Neural cell (in vitro differentiated cells): ENCODE data around the gene LYPD6B. TPM values are rescaled to one million over a fixed set of nuclear protein-coding genes. Genes with fewer than 3 reads are reported as not detected.

Experiments
- H2AFZ ChIP-seq: fragments of 200-600, 300-800 bp; sonication (generic), shearing (Covaris generic); 2 replicates; pipeline ENCODE4 v1.6.0; 2014; ENCODE audit warnings: low read depth, mild to moderate bottlenecking, antibody characterized with exemption, low read length, moderate library complexity
- H3F3A ChIP-seq: fragments of 200-600 bp; shearing (Covaris generic); 2 replicates; pipeline ENCODE4 v1.6.1; 2016; ENCODE audit warnings: mild to moderate bottlenecking, moderate library complexity, mixed read lengths, antibody characterized with exemption, low read length; ENCODE audit not compliant: insufficient read depth, poor library complexity, severe bottlenecking
- H3K27ac ChIP-seq: fragments of 200-600, 300-800 bp; sonication (generic), shearing (Covaris generic); 2 replicates; pipeline ENCODE4 v1.5.1; 2014; ENCODE audit warnings: mild to moderate bottlenecking, low read length, moderate library complexity
- H3K27me3 ChIP-seq: fragments of 300-800, 200-600 bp; sonication (generic), shearing (Covaris generic); 2 replicates; pipeline ENCODE4 v1.6.0; 2014; ENCODE audit warnings: mild to moderate bottlenecking, low read depth, low read length, moderate library complexity; ENCODE audit not compliant: insufficient read depth
- H3K36me3 ChIP-seq: fragments of 300-800, 200-600 bp; sonication (generic), shearing (Covaris generic); 2 replicates; pipeline ENCODE4 v1.5.1; 2014; ENCODE audit warnings: mild to moderate bottlenecking, antibody characterized with exemption, low read length, moderate library complexity; ENCODE audit not compliant: insufficient read depth
- H3K4me2 ChIP-seq: fragments of 300-800, 200-600 bp; sonication (generic), shearing (Covaris generic); 2 replicates; pipeline ENCODE4 v1.6.0; 2014; ENCODE audit warnings: mild to moderate bottlenecking, low read length
- H3K4me3 ChIP-seq: fragments of 300-800, 200-600 bp; sonication (generic), shearing (Covaris generic); 2 replicates; pipeline ENCODE4 v1.5.1; 2014; ENCODE audit warnings: mild to moderate bottlenecking, low read length, moderate library complexity
- H3K79me2 ChIP-seq: fragments of 200-600 bp; shearing (Covaris generic); replicated peaks from 2 replicates; pipeline ENCODE4 v1.6.0; 2014; ENCODE audit warnings: mild to moderate bottlenecking, low read length, moderate library complexity; ENCODE audit not compliant: insufficient read depth
- H3K9ac ChIP-seq: fragments of 300-800, 200-600 bp; sonication (generic), shearing (Covaris generic); 2 replicates; pipeline ENCODE4 v1.6.1; 2016; ENCODE audit warnings: mild to moderate bottlenecking, low read length, mixed read lengths
- H3K9me2 ChIP-seq: fragments of 200-600 bp; shearing (Covaris generic); 2 replicates; pipeline ENCODE4 v1.6.1; 2016; ENCODE audit warnings: mild to moderate bottlenecking, low read length, mixed read lengths; ENCODE audit not compliant: insufficient read depth
- H3K9me3 ChIP-seq: fragments of 200-600, 300-800 bp; sonication (generic), shearing (Covaris generic); 2 replicates; pipeline ENCODE4 v1.6.1; 2016; ENCODE audit warnings: mild to moderate bottlenecking, mixed run types, low read length, moderate library complexity, mixed read lengths
- H4K20me1 ChIP-seq: fragments of 200-600 bp; shearing (Covaris generic); 2 replicates; pipeline ENCODE4 v1.6.1; 2016; ENCODE audit warnings: mild to moderate bottlenecking, mixed run types; ENCODE audit not compliant: insufficient read depth
- CTCF ChIP-seq: fragments of 450-650 bp; IDR thresholded peaks from 2 replicates; pipeline ENCODE4 v1.5.1; 2014; ENCODE audit warnings: antibody characterized with exemption, mild to moderate bottlenecking, moderate library complexity; ENCODE audit not compliant: poor library complexity, severe bottlenecking
- EP300 ChIP-seq: fragments of 450-650 bp; conservative IDR thresholded peaks from 2 replicates; pipeline ENCODE4 v1.6.1; 2014; ENCODE audit warnings: antibody characterized with exemption, mild to moderate bottlenecking, moderate library complexity; ENCODE audit not compliant: poor library complexity, severe bottlenecking
- EZH2 ChIP-seq: fragments of 200-600, 300-800 bp; shearing (Covaris generic), sonication (generic); IDR thresholded peaks from 2 replicates; pipeline ENCODE4 v1.6.1; 2014; ENCODE audit warnings: antibody characterized with exemption, low read length, borderline replicate concordance, mild to moderate bottlenecking; ENCODE audit not compliant: insufficient read depth, poor library complexity, severe bottlenecking
- MXI1 ChIP-seq: fragments of 450-650 bp; conservative IDR thresholded peaks from 2 replicates; pipeline ENCODE4 v1.6.1; 2014; ENCODE audit warnings: antibody characterized with exemption, mild to moderate bottlenecking; ENCODE audit not compliant: poor library complexity, severe bottlenecking
- POLR2AphosphoS5 ChIP-seq: IDR thresholded peaks from 2 replicates; pipeline ENCODE4 v1.6.1; 2012
- RAD21 ChIP-seq: fragments of 450-650 bp; conservative IDR thresholded peaks from 2 replicates; pipeline ENCODE4 v1.6.1; 2014; ENCODE audit warnings: antibody characterized with exemption, mild to moderate bottlenecking, moderate library complexity
- SMC3 ChIP-seq: fragments of 450-650 bp; conservative IDR thresholded peaks from 2 replicates; pipeline ENCODE4 v1.6.1; 2014; ENCODE audit warnings: antibody characterized with exemption, mild to moderate bottlenecking, moderate library complexity; ENCODE audit not compliant: poor library complexity
- TAF1 ChIP-seq: IDR thresholded peaks from 2 replicates; pipeline ENCODE4 v1.6.1; 2012; ENCODE audit warnings: low read depth
- polyA plus RNA-seq: library from polyadenylated mRNA; depleted of rRNA; stranded (reverse); fragments of >200 nt; gene quantifications from 2 replicates; pipeline ENCODE4 v1.2.3, GENCODE V29; 2014
- TF ChIP-seq, protein P1 (sequence below): IDR thresholded peaks from 2 replicates; pipeline ENCODE4 v1.6.1; 2012; ENCODE audit warnings: borderline replicate concordance

LYPD6B gene
- polyA plus RNA-seq, 1 donor from 2014 or later = 0.68 TPM

DNA sequence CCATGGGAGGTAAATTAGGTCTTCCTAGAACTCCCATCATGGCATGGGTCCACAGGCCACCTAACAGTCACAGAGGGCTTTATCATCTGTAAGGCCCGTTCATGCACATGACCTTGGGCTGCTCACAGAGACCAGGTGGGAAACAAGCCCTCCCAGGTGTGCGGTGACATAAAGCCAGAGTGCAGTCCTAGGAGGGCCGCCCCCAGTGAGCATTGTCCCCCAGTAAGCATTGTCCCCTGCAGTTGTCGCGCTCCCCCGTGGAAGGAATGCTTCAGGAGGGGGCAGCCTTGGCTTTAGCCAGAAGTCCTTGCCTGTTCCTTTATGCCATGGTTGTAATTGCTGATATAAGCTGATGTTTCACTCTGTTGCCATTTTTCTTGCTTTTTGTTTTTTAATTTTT, 41.7 kb upstream of the LYPD6B start:
- Histone ChIP-seq H2AFZ (no peak overlapping the region), H3K27ac (no peak overlapping the region), H4K20me1 (no peaks in the 10 kb centered on the region), H3K4me3 (no peak overlapping the region), H3F3A (no peaks in the 10 kb centered on the region), H3K79me2 (peaks cover under 1% of the 10 kb centered on the region), H3K27me3 (no peaks in the 10 kb centered on the region), H3K9ac (no peak overlapping the region), H3K4me2 (no peak overlapping the region), H3K9me3 (no peaks in the 10 kb centered on the region), H3K9me2 (no peaks in the 10 kb centered on the region), H3K36me3 (peaks cover 5% of the 10 kb centered on the region)
- TF ChIP-seq CTCF (no peak), POLR2AphosphoS5 (no peak), SMC3 (no peak), EP300 (no peak), EZH2 (no peak), MXI1 (no peak)

DNA sequence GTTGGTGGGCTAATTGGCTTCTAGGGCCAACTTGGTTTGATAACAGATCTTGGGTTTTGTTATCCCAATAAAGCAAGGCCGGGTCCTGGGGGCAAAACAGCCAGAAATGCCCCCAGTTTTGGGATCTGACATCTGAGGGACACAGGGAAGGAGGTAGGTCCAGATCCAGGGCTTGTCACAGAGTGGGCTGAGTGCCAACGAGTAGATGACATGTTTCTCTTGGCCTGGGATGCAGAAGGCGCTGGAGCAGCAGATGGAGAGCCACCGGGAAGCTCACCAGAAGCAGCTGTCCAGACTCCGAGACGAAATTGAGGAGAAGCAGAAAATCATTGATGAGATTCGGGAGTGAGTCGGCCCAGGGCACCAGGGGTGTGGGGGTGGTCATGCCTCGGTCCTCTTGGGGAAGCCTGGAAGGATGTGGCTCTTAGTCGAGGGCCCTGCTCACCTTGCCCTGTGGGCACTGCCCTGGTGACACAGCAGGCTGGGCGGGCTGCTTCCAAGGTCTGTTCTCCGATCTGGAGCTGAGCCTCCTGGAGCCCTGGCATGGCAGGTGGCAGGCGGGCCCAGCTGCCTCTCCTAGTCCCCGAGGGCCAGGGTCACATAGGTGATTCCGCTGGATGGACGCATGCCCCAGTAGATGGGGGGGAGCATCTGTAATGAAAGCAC, 40.2 kb upstream of the LYPD6B start:
- no peaks in the 10 kb centered on the region for H4K20me1 ChIP-seq
- H3K4me2 ChIP-seq = no peak overlapping the region
- H3K4me3 ChIP-seq = no peak overlapping the region
- H3K27ac ChIP-seq = no peak overlapping the region
- no peaks in the 10 kb centered on the region for H3K9me3 ChIP-seq
- no peaks in the 10 kb centered on the region for H3F3A ChIP-seq
- no peak overlapping the region for H2AFZ ChIP-seq
- no peaks in the 10 kb centered on the region for H3K9me2 ChIP-seq
- H3K79me2 ChIP-seq = no peaks in the 10 kb centered on the region
- H3K36me3 ChIP-seq = peaks cover 11% of the 10 kb centered on the region
- H3K9ac ChIP-seq = no peak overlapping the region
- TF ChIP-seq EZH2 (no peak), SMC3 (no peak), RAD21 (no peak), TAF1 (no peak), CTCF (no peak), MXI1 (no peak), EP300 (no peak), POLR2AphosphoS5 (no peak)
- TF ChIP-seq, protein P1, sequence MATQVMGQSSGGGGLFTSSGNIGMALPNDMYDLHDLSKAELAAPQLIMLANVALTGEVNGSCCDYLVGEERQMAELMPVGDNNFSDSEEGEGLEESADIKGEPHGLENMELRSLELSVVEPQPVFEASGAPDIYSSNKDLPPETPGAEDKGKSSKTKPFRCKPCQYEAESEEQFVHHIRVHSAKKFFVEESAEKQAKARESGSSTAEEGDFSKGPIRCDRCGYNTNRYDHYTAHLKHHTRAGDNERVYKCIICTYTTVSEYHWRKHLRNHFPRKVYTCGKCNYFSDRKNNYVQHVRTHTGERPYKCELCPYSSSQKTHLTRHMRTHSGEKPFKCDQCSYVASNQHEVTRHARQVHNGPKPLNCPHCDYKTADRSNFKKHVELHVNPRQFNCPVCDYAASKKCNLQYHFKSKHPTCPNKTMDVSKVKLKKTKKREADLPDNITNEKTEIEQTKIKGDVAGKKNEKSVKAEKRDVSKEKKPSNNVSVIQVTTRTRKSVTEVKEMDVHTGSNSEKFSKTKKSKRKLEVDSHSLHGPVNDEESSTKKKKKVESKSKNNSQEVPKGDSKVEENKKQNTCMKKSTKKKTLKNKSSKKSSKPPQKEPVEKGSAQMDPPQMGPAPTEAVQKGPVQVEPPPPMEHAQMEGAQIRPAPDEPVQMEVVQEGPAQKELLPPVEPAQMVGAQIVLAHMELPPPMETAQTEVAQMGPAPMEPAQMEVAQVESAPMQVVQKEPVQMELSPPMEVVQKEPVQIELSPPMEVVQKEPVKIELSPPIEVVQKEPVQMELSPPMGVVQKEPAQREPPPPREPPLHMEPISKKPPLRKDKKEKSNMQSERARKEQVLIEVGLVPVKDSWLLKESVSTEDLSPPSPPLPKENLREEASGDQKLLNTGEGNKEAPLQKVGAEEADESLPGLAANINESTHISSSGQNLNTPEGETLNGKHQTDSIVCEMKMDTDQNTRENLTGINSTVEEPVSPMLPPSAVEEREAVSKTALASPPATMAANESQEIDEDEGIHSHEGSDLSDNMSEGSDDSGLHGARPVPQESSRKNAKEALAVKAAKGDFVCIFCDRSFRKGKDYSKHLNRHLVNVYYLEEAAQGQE = no peak
- H3K27me3 ChIP-seq = no peaks in the 10 kb centered on the region
